GM23338 (cell line): Measurements from ENCODE around the gene TUBA8. TPM values are rescaled to one million over a fixed set of nuclear protein-coding genes. Genes with fewer than 3 reads are reported as not detected.

ENCODE experiments used
- ATAC-seq: fragments of 200-7000 bp; cut with Tn5 transposase; 3 replicates; pipeline ENCODE4 v1.9.1; 2020
- DNase-seq: peaks from one replicate; pipeline ENCODE4 v3.0.0-alpha.2; 2015; ENCODE audit warnings: low spot score
- H2AFZ ChIP-seq: fragments of 200-600 bp; sonication (generic); 2 replicates; pipeline ENCODE4 v1.8.0; 2016; ENCODE audit warnings: antibody characterized with exemption, mild to moderate bottlenecking, moderate library complexity
- H3F3A ChIP-seq: fragments of 200-600 bp; sonication (generic); replicated peaks from 2 replicates; pipeline ENCODE4 v1.8.0; 2017; ENCODE audit warnings: antibody characterized with exemption, mixed run types, low read depth
- H3K27ac ChIP-seq: fragments of 200-600 bp; sonication (generic); 2 replicates; pipeline ENCODE4 v1.6.1; 2016; ENCODE audit warnings: low read depth
- H3K27me3 ChIP-seq: fragments of 200-600 bp; sonication (generic); 2 replicates; pipeline ENCODE4 v1.8.0; 2016; ENCODE audit warnings: mild to moderate bottlenecking, mixed run types, moderate library complexity; ENCODE audit not compliant: insufficient read depth
- H3K36me3 ChIP-seq: fragments of 200-600 bp; sonication (generic); 2 replicates; pipeline ENCODE4 v1.8.0; 2016; ENCODE audit warnings: mild to moderate bottlenecking; ENCODE audit not compliant: insufficient read depth
- H3K4me1 ChIP-seq: fragments of 200-600 bp; sonication (generic); 2 replicates; pipeline ENCODE4 v1.8.0; 2016; ENCODE audit warnings: mild to moderate bottlenecking, moderate library complexity; ENCODE audit not compliant: insufficient read depth
- H3K4me2 ChIP-seq: fragments of 200-600 bp; sonication (generic); 2 replicates; pipeline ENCODE4 v1.7.1; 2017; ENCODE audit warnings: mixed run types
- H3K4me3 ChIP-seq: fragments of 200-600 bp; sonication (generic); 2 replicates; pipeline ENCODE4 v1.6.1; 2016; ENCODE audit warnings: mixed run types
- H3K79me2 ChIP-seq: fragments of 200-600 bp; sonication (generic); replicated peaks from 2 replicates; pipeline ENCODE4 v1.8.0; 2017; ENCODE audit warnings: mild to moderate bottlenecking; ENCODE audit not compliant: insufficient read depth
- H3K9me2 ChIP-seq: fragments of 200-600 bp; sonication (generic); 2 replicates; pipeline ENCODE4 v1.8.0; 2017; ENCODE audit not compliant: insufficient read depth
- H4K20me1 ChIP-seq: fragments of 200-600 bp; sonication (generic); replicated peaks from 2 replicates; pipeline ENCODE4 v1.8.0; 2017; ENCODE audit warnings: mild to moderate bottlenecking; ENCODE audit not compliant: insufficient read depth
- H3K27ac Mint-ChIP-seq: 2 replicates; pipeline ENCODE4 v1.8.0; 2020; ENCODE audit warnings: inconsistent platforms, mild to moderate bottlenecking, moderate library complexity, mixed read lengths
- H3K27me3 Mint-ChIP-seq: 3 replicates; pipeline ENCODE4 v1.8.0; 2022; ENCODE audit warnings: low read depth, mild to moderate bottlenecking, moderate library complexity, mixed read lengths, inconsistent platforms; ENCODE audit not compliant: insufficient read depth, poor library complexity
- H3K36me3 Mint-ChIP-seq: 3 replicates; pipeline ENCODE4 v1.8.0; 2021; ENCODE audit warnings: low read depth, mild to moderate bottlenecking, inconsistent platforms, moderate library complexity, mixed read lengths
- H3K4me1 Mint-ChIP-seq: 3 replicates; pipeline ENCODE4 v1.8.0; 2020; ENCODE audit warnings: mild to moderate bottlenecking, inconsistent platforms, mixed read lengths
- H3K4me3 Mint-ChIP-seq: 3 replicates; pipeline ENCODE4 v1.8.0; 2021; ENCODE audit warnings: moderate library complexity, mild to moderate bottlenecking, inconsistent platforms, mixed read lengths
- H3K9me3 Mint-ChIP-seq: 3 replicates; pipeline ENCODE4 v1.8.0; 2020; ENCODE audit warnings: moderate library complexity, mild to moderate bottlenecking, inconsistent platforms, mixed read lengths
- CREB1 ChIP-seq: fragments of 250-450 bp; sonication (Bioruptor Pico); IDR thresholded peaks from 2 replicates; pipeline ENCODE4 v1.5.0; 2020; ENCODE audit warnings: low read depth, mild to moderate bottlenecking, moderate library complexity
- EZH2 ChIP-seq: fragments of 200-600 bp; sonication (generic); IDR thresholded peaks from one replicate; pipeline ENCODE4 v1.8.0; 2017; ENCODE audit warnings: antibody characterized with exemption, mild to moderate bottlenecking, low read depth; ENCODE audit not compliant: unreplicated experiment
- EZH2phosphoT487 ChIP-seq: fragments of 200-600 bp; sonication (generic); IDR thresholded peaks from one replicate; pipeline ENCODE4 v1.8.1; 2018; ENCODE audit warnings: antibody characterized with exemption; ENCODE audit not compliant: unreplicated experiment
- JUNB ChIP-seq: IDR thresholded peaks from one replicate; pipeline ENCODE4 v1.6.1; 2016; ENCODE audit warnings: antibody characterized with exemption; ENCODE audit not compliant: unreplicated experiment
- NANOG ChIP-seq: IDR thresholded peaks from 2 replicates; pipeline ENCODE4 v1.6.1; 2016; ENCODE audit warnings: antibody characterized with exemption, borderline replicate concordance
- POLR2AphosphoS5 ChIP-seq: IDR thresholded peaks from 2 replicates; pipeline ENCODE4 v1.6.1; 2016; ENCODE audit warnings: antibody characterized with exemption, low read depth
- REST ChIP-seq: IDR thresholded peaks from one replicate; pipeline ENCODE4 v1.6.1; 2018; ENCODE audit warnings: antibody characterized with exemption; ENCODE audit not compliant: unreplicated experiment
- STAT1 ChIP-seq: IDR thresholded peaks from one replicate; pipeline ENCODE4 v1.6.1; 2016; ENCODE audit warnings: antibody characterized with exemption; ENCODE audit not compliant: unreplicated experiment
- ZNF114 ChIP-seq: fragments of 250-450 bp; sonication (Bioruptor Pico); IDR thresholded peaks from 2 replicates; pipeline ENCODE4 v1.5.0; 2020; ENCODE audit warnings: mild to moderate bottlenecking, moderate library complexity
- polyA plus RNA-seq: library from polyadenylated mRNA; unstranded; fragments of >200 nt; fragmentation: Nextera tagmentation; extraction: Ambion mirVana; gene quantifications from 2 replicates; pipeline ENCODE4 v1.2.1, GENCODE V29; 2016
- total RNA-seq: library from RNA; depleted of rRNA; stranded (reverse); fragments of >200 nt; shearing (Covaris generic); gene quantifications from 2 replicates; pipeline ENCODE4 v1.2.3, GENCODE V29; 2014
- TF ChIP-seq, protein P1 (sequence below), 2 experiments: fragments of 200-600 bp in 1 of 2; sonication (generic) in 1 of 2; conservative IDR thresholded peaks; 2 replicates each; pipeline versions ENCODE4 v1.5.1 to v1.6.1; 2016 to 2017; ENCODE audit warnings: antibody characterized with exemption in 2 of 2, low read depth in 2 of 2, mild to moderate bottlenecking in 2 of 2, moderate library complexity in 1 of 2
- TF ChIP-seq, protein P2 (sequence below): fragments of 250-450 bp; sonication (Bioruptor Pico); IDR thresholded peaks from 2 replicates; pipeline ENCODE4 v1.5.0; 2020; ENCODE audit warnings: mild to moderate bottlenecking, moderate library complexity

The TUBA8 gene
- total and polyA plus RNA-seq, 2 experiments from 2014 or later, result 0.31 to 0.48 TPM

- no peaks in the 10 kb centered on the region for H3K4me1 ChIP-seq
- no peak overlapping the region for H2AFZ ChIP-seq
- H3K4me1 Mint-ChIP-seq, result peaks cover 5% of the 10 kb centered on the region; the same call in 1 of the 3 replicates
- peaks cover 7% of the 10 kb centered on the region for H3K27me3 Mint-ChIP-seq
- DNase-seq (no peak), ATAC-seq (no peak)
- H3K4me2 ChIP-seq, result no peak overlapping the region
- no peaks in the 10 kb centered on the region for H3K27me3 ChIP-seq
- no peak overlapping the region for H3K4me3 ChIP-seq
- H3K27ac ChIP-seq, result no peak overlapping the region
- TF ChIP-seq EZH2phosphoT487 (no peak), REST (no peak), EZH2 (no peak), JUNB (no peak), NANOG (no peak), ZNF114 (CRISPR knock-in tag) (no peak)
- TF ChIP-seq, protein P1, sequence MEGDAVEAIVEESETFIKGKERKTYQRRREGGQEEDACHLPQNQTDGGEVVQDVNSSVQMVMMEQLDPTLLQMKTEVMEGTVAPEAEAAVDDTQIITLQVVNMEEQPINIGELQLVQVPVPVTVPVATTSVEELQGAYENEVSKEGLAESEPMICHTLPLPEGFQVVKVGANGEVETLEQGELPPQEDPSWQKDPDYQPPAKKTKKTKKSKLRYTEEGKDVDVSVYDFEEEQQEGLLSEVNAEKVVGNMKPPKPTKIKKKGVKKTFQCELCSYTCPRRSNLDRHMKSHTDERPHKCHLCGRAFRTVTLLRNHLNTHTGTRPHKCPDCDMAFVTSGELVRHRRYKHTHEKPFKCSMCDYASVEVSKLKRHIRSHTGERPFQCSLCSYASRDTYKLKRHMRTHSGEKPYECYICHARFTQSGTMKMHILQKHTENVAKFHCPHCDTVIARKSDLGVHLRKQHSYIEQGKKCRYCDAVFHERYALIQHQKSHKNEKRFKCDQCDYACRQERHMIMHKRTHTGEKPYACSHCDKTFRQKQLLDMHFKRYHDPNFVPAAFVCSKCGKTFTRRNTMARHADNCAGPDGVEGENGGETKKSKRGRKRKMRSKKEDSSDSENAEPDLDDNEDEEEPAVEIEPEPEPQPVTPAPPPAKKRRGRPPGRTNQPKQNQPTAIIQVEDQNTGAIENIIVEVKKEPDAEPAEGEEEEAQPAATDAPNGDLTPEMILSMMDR (conservative IDR thresholded peaks at IDR 0.05; ENCODE audit: low read depth in 2 of 2), result no peak
- H4K20me1 ChIP-seq, result no peaks in the 10 kb centered on the region
- no peaks in the 10 kb centered on the region for H3K36me3 Mint-ChIP-seq
- no peaks in the 10 kb centered on the region for H3K79me2 ChIP-seq
- H3K36me3 ChIP-seq, result no peaks in the 10 kb centered on the region
- no peaks in the 10 kb centered on the region for H3K9me2 ChIP-seq
- H3K9me3 Mint-ChIP-seq, result no peaks in the 10 kb centered on the region
- no peaks in the 10 kb centered on the region for H3F3A ChIP-seq
- H3K4me3 Mint-ChIP-seq, result no peak overlapping the region
- no peak overlapping the region for H3K27ac Mint-ChIP-seq
These were observed 48.2 kb upstream of the TUBA8 start for GRCh38 chr22:18062421-18062820.

DNA sequence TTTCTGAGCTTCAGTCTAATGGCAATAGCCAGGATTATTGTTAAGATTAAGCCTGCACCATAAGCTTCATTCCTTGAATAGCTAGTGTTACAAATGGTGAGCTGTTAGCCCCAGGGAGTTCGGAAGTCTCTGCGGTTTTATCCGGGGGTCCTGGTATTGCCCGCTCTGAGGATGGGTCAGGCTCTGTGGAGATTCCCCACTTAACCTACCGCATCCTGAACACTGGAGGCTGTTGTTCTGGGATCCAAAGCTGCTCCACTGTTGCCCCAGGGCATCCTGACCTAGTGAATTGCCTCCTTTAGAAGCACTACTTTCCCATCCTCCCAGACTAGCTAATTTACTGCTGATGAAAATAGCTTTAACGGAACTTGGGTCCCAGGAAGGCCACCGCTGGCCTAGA is 47.3 kb upstream of the TUBA8 start:
- Histone ChIP-seq H3K27ac (no peak overlapping the region), H3F3A (no peaks in the 10 kb centered on the region), H3K4me1 (no peaks in the 10 kb centered on the region), H3K4me2 (no peak overlapping the region), H3K36me3 (no peaks in the 10 kb centered on the region), H4K20me1 (no peaks in the 10 kb centered on the region), H3K4me3 (no peak overlapping the region), H2AFZ (no peak overlapping the region; the same call in 1 of the 2 replicates), H3K27me3 (no peaks in the 10 kb centered on the region), H3K9me2 (no peaks in the 10 kb centered on the region), H3K79me2 (no peaks in the 10 kb centered on the region)
- DNase-seq, result no peak
- Mint-ChIP-seq H3K4me1 (peaks cover 5% of the 10 kb centered on the region; the same call in 1 of the 3 replicates), H3K36me3 (no peaks in the 10 kb centered on the region), H3K4me3 (no peak overlapping the region), H3K9me3 (no peaks in the 10 kb centered on the region), H3K27ac (no peak overlapping the region), H3K27me3 (peaks cover 8% of the 10 kb centered on the region)
- no peak for ATAC-seq
- TF ChIP-seq, protein P2, sequence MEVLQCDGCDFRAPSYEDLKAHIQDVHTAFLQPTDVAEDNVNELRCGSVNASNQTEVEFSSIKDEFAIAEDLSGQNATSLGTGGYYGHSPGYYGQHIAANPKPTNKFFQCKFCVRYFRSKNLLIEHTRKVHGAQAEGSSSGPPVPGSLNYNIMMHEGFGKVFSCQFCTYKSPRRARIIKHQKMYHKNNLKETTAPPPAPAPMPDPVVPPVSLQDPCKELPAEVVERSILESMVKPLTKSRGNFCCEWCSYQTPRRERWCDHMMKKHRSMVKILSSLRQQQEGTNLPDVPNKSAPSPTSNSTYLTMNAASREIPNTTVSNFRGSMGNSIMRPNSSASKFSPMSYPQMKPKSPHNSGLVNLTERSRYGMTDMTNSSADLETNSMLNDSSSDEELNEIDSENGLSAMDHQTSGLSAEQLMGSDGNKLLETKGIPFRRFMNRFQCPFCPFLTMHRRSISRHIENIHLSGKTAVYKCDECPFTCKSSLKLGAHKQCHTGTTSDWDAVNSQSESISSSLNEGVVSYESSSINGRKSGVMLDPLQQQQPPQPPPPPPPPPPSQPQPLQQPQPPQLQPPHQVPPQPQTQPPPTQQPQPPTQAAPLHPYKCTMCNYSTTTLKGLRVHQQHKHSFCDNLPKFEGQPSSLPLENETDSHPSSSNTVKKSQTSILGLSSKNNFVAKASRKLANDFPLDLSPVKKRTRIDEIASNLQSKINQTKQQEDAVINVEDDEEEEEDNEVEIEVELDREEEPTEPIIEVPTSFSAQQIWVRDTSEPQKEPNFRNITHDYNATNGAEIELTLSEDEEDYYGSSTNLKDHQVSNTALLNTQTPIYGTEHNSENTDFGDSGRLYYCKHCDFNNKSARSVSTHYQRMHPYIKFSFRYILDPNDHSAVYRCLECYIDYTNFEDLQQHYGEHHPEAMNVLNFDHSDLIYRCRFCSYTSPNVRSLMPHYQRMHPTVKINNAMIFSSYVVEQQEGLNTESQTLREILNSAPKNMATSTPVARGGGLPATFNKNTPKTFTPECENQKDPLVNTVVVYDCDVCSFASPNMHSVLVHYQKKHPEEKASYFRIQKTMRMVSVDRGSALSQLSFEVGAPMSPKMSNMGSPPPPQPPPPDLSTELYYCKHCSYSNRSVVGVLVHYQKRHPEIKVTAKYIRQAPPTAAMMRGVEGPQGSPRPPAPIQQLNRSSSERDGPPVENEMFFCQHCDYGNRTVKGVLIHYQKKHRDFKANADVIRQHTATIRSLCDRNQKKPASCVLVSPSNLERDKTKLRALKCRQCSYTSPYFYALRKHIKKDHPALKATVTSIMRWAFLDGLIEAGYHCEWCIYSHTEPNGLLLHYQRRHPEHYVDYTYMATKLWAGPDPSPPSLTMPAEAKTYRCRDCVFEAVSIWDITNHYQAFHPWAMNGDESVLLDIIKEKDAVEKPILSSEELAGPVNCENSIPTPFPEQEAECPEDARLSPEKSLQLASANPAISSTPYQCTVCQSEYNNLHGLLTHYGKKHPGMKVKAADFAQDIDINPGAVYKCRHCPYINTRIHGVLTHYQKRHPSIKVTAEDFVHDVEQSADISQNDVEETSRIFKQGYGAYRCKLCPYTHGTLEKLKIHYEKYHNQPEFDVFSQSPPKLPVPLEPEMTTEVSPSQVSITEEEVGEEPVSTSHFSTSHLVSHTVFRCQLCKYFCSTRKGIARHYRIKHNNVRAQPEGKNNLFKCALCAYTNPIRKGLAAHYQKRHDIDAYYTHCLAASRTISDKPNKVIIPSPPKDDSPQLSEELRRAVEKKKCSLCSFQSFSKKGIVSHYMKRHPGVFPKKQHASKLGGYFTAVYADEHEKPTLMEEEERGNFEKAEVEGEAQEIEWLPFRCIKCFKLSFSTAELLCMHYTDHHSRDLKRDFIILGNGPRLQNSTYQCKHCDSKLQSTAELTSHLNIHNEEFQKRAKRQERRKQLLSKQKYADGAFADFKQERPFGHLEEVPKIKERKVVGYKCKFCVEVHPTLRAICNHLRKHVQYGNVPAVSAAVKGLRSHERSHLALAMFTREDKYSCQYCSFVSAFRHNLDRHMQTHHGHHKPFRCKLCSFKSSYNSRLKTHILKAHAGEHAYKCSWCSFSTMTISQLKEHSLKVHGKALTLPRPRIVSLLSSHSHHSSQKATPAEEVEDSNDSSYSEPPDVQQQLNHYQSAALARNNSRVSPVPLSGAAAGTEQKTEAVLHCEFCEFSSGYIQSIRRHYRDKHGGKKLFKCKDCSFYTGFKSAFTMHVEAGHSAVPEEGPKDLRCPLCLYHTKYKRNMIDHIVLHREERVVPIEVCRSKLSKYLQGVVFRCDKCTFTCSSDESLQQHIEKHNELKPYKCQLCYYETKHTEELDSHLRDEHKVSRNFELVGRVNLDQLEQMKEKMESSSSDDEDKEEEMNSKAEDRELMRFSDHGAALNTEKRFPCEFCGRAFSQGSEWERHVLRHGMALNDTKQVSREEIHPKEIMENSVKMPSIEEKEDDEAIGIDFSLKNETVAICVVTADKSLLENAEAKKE, result no peak
- no peak for TF ChIP-seq EZH2
- no peak for TF ChIP-seq STAT1
- no peak for TF ChIP-seq ZNF114 (CRISPR knock-in tag)
- no peak for TF ChIP-seq POLR2AphosphoS5
- no peak for TF ChIP-seq EZH2phosphoT487
- no peak for TF ChIP-seq CREB1 (CRISPR knock-in tag)
- TF ChIP-seq NANOG, result no peak
